Gastroesophageal sphincter (tissue), 3 donors: ENCODE data around the gene TEN1.

Source experiments
- CTCF ChIP-seq, 4 experiments: fragments of 200-600 bp in 2 of 4; fragments of 450-650 bp in 2 of 4; sonication (generic) in 1 of 4; IDR thresholded peaks; one replicate each; pipeline ENCODE4 v1.5.1; 2017 to 2019; ENCODE audit warnings: antibody characterized with exemption in 4 of 4, mild to moderate bottlenecking in 2 of 4, moderate library complexity in 2 of 4
- POLR2A ChIP-seq, 2 donors: fragments of 450-650 bp; IDR thresholded peaks; one replicate each; pipeline ENCODE4 v1.6.1; 2017; ENCODE audit warnings: antibody characterized with exemption in 2 of 2, mild to moderate bottlenecking in 2 of 2, moderate library complexity in 1 of 2
- POLR2AphosphoS5 ChIP-seq: sonication (generic); formaldehyde crosslinking; IDR thresholded peaks from one replicate; pipeline ENCODE4 v1.6.1; 2017; ENCODE audit warnings: antibody characterized with exemption

DNA sequence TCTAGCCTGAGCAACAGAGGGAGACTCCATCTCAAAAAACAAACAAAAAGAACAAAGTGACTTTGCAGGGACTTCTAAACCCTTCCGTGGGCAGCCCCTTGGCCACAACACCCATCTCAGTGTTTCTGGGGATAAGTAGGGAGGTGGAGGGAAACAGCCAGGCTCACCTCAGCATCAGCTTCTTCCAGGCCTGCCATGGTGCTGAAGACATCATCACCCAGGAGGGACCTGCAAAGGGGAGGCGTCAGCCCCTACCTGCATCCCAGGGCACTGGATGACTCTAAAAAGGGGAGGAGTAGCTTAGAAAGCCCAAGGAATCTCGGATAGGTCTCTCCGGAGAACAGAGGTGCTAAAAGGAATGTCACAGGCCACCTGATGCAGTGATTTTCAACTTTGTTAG, 48.0 kb upstream of the TEN1 start:
- TF ChIP-seq POLR2A (IDR thresholded peaks at IDR 0.05) (no peak), CTCF (IDR thresholded peaks at IDR 0.05) (no peak), POLR2AphosphoS5 (no peak)
